ENCODE results near the gene ASCC1. TPM values are rescaled to one million over a fixed set of nuclear protein-coding genes. Genes with fewer than 3 reads are reported as not detected.

Gene ASCC1
- total and polyA plus RNA-seq, 2 of the 13 experiments (the other 11 are each of a cell fraction or from before 2014, with no cell fraction given): 21.6 to 30.1 TPM

- no peak; the same call in 1 of the 2 replicates for TF ChIP-seq CSRNP1 (CRISPR knock-in tag; IDR thresholded peaks at IDR 0.05)
- no peak for TF ChIP-seq KIAA2018 (CRISPR knock-in tag; IDR thresholded peaks at IDR 0.05; ENCODE audit: borderline replicate concordance)
- no peak for TF ChIP-seq ZNF570 (CRISPR knock-in tag; IDR thresholded peaks at IDR 0.05; ENCODE audit: borderline replicate concordance)
- peak; percentile 26; the same call in 1 of the 2 replicates for TF ChIP-seq ZNF770 (CRISPR knock-in tag; IDR thresholded peaks at IDR 0.05)
- peak; percentile 71; the same call in 1 of the 2 replicates for TF ChIP-seq ZNF788 (CRISPR knock-in tag; IDR thresholded peaks at IDR 0.05; ENCODE audit: borderline replicate concordance)
- TF ChIP-seq ZBTB37 (CRISPR knock-in tag; IDR thresholded peaks at IDR 0.05): no peak
- no peak for TF ChIP-seq MXD3 (CRISPR knock-in tag; IDR thresholded peaks at IDR 0.05)
- no peak for TF ChIP-seq HNF4G (IDR thresholded peaks at IDR 0.05; ENCODE audit: borderline replicate concordance, low read depth, low read length)
- TF ChIP-seq HNF4G (CRISPR knock-in tag; IDR thresholded peaks at IDR 0.05; ENCODE audit: borderline replicate concordance, low read depth): no peak
- peak; percentile 98 for TF ChIP-seq TFAP4 (IDR thresholded peaks at IDR 0.05; ENCODE audit: borderline replicate concordance, low read depth)
- peak; percentile 57; the same call in 1 of the 2 replicates for TF ChIP-seq SOX5 (CRISPR knock-in tag; IDR thresholded peaks at IDR 0.05; ENCODE audit: borderline replicate concordance)
- no peak for TF ChIP-seq ATRX (CRISPR knock-in tag; IDR thresholded peaks at IDR 0.05; ENCODE audit: borderline replicate concordance)
These were observed 45.1 kb upstream of the ASCC1 start (continued) for GRCh38 chr10:72260976-72261783.

All from HepG2 (cell line).